Endothelial cell of umbilical vein (primary cell): ENCODE measurements around the gene ZSCAN2. TPM values are rescaled to one million over a fixed set of nuclear protein-coding genes. Genes with fewer than 3 reads are reported as not detected.

Experiments used
- BruUV-seq: library from RNA; stranded (reverse); fragments of 400-500 nt; replicated peaks from 2 replicates; lab custom pipeline; 2021; lab: Mats Ljungman, UMichigan
- CTCF ChIA-PET: fragments of 300-600, 350-600 bp; sonication (Branson Sonifier 250); formaldehyde crosslinking; loops from one replicate; lab custom pipeline; 2021; ENCODE audit warnings: antibody characterized with exemption, inconsistent platforms; lab: Charles Lee
- POLR2A ChIA-PET: fragments of 300-600, 350-600 bp; sonication (Branson Sonifier 250); formaldehyde crosslinking; loops from one replicate; lab custom pipeline; 2021; ENCODE audit warnings: antibody characterized with exemption, inconsistent platforms; lab: Charles Lee
- DNase-seq: peaks from one replicate; pipeline ENCODE4 v3.0.0-alpha.2; 2011; ENCODE audit warnings: low read depth, low spot score
- FAIRE-seq: peaks from 2 replicates; lab custom pipeline; 2011; peaks lifted over from hg19 to GRCh38; lab: Jason Lieb, UNC
- H2AFZ ChIP-seq: 2 replicates; pipeline ENCODE4 v1.6.0; 2012; ENCODE audit warnings: low read depth, low read length, control low read depth, inconsistent platforms
- H3K27ac ChIP-seq: 2 replicates; pipeline ENCODE4 v1.5.1; 2011; ENCODE audit warnings: low read depth, mild to moderate bottlenecking, control low read depth, low read length, moderate library complexity; ENCODE audit not compliant: insufficient read depth
- H3K27me3 ChIP-seq, 2 experiments: 2 replicates each; pipeline versions ENCODE4 v1.6.0 to v1.6.1; 2011; ENCODE audit warnings: low read length in 2 of 2, mixed read lengths in 1 of 2; ENCODE audit not compliant: control insufficient read depth in 2 of 2, insufficient read depth in 2 of 2
- H3K36me3 ChIP-seq, 2 experiments: 2 replicates in 1 of 2; 3 replicates in 1 of 2; pipeline ENCODE4 v1.5.1; 2011; ENCODE audit warnings: low read length in 2 of 2, mild to moderate bottlenecking in 1 of 2, moderate library complexity in 1 of 2; ENCODE audit not compliant: control insufficient read depth in 2 of 2, insufficient read depth in 2 of 2; ENCODE audit errors: extremely low read depth in 1 of 2
- H3K4me1 ChIP-seq: 3 replicates; pipeline ENCODE4 v1.5.1; 2011; ENCODE audit warnings: mild to moderate bottlenecking, low read length; ENCODE audit not compliant: control insufficient read depth, insufficient read depth; ENCODE audit errors: extremely low read depth
- H3K4me2 ChIP-seq: 2 replicates; pipeline ENCODE4 v1.6.1; 2011; ENCODE audit warnings: low read length, control low read depth, mixed read lengths; ENCODE audit not compliant: insufficient read depth
- H3K4me3 ChIP-seq, 3 experiments: fragments of 200-600 bp in 1 of 3; sonication (generic), shearing (Covaris generic) in 1 of 3; replicated peaks in 1 of 3; 2 replicates each; pipeline ENCODE4 v1.5.1; 2011 to 2016; ENCODE audit warnings: control low read depth in 3 of 3, low read length in 3 of 3, mild to moderate bottlenecking in 2 of 3, inconsistent platforms in 1 of 3, low read depth in 1 of 3, moderate library complexity in 1 of 3; ENCODE audit not compliant: insufficient read depth in 1 of 3
- H3K79me2 ChIP-seq: 2 replicates; pipeline ENCODE4 v1.6.0; 2012; ENCODE audit warnings: low read length, inconsistent platforms; ENCODE audit not compliant: control insufficient read depth, insufficient read depth
- H3K9ac ChIP-seq: replicated peaks from 2 replicates; pipeline ENCODE3; 2011; ENCODE audit warnings: low read length, control low read depth; ENCODE audit not compliant: insufficient read depth; ENCODE audit errors: extremely low read depth
- H3K9me1 ChIP-seq: replicated peaks from 3 replicates; pipeline ENCODE4 v1.6.0; 2011; ENCODE audit warnings: mild to moderate bottlenecking, low read length; ENCODE audit not compliant: control insufficient read depth, insufficient read depth; ENCODE audit errors: extremely low read depth
- H3K9me3 ChIP-seq: replicated peaks from 2 replicates; pipeline ENCODE4 v1.5.1; 2012; ENCODE audit warnings: low read length, inconsistent platforms; ENCODE audit not compliant: control insufficient read depth, insufficient read depth
- H4K20me1 ChIP-seq: replicated peaks from 2 replicates; pipeline ENCODE3; 2011; ENCODE audit warnings: mild to moderate bottlenecking, low read length; ENCODE audit not compliant: control insufficient read depth, insufficient read depth; ENCODE audit errors: extremely low read depth
- CTCF ChIP-seq, 2 donors: IDR thresholded peaks; 1 replicate in 1 of 2; 2 replicates in 1 of 2; pipeline ENCODE4 v1.5.1; 2011; ENCODE audit warnings: low read length in 2 of 2, mild to moderate bottlenecking in 2 of 2, moderate library complexity in 2 of 2, control low read depth in 1 of 2, inconsistent platforms in 1 of 2, low read depth in 1 of 2; ENCODE audit not compliant: insufficient read depth in 1 of 2; ENCODE audit errors: extremely low read depth in 1 of 2
- EZH2 ChIP-seq: IDR thresholded peaks from 2 replicates; pipeline ENCODE4 v1.6.1; 2012; ENCODE audit warnings: borderline replicate concordance, low read depth, mild to moderate bottlenecking, moderate library complexity, low read length, inconsistent platforms; ENCODE audit not compliant: severe bottlenecking
- FOS ChIP-seq: IDR thresholded peaks from 2 replicates; pipeline ENCODE4 v1.6.1; 2011; ENCODE audit warnings: mild to moderate bottlenecking, low read length, moderate library complexity, borderline replicate concordance; ENCODE audit not compliant: insufficient read depth
- GATA2 ChIP-seq: IDR thresholded peaks from 2 replicates; pipeline ENCODE4 v1.7.0; 2011; ENCODE audit warnings: low read depth, mild to moderate bottlenecking, moderate library complexity, mixed read lengths, low read length; ENCODE audit not compliant: insufficient read length, insufficient read depth
- JUN ChIP-seq: IDR thresholded peaks from 2 replicates; pipeline ENCODE4 v1.6.1; 2011; ENCODE audit warnings: borderline replicate concordance, low read depth; ENCODE audit not compliant: insufficient read length, insufficient read depth
- MAX ChIP-seq: IDR thresholded peaks from 2 replicates; pipeline ENCODE4 v1.6.1; 2011; ENCODE audit not compliant: insufficient read depth, insufficient read length
- MYC ChIP-seq: IDR thresholded peaks from one replicate; pipeline ENCODE4 v1.6.1; 2011; ENCODE audit warnings: mild to moderate bottlenecking, low read depth, low read length
- POLR2A ChIP-seq: IDR thresholded peaks from 2 replicates; pipeline ENCODE4 v1.6.1; 2012; ENCODE audit warnings: low read depth, mild to moderate bottlenecking, control low read depth, low read length
- POLR2AphosphoS5 ChIP-seq: IDR thresholded peaks from 2 replicates; pipeline ENCODE4 v1.6.1; 2012; ENCODE audit warnings: low read depth, mild to moderate bottlenecking, control low read depth, low read length, moderate library complexity; ENCODE audit not compliant: insufficient read depth
- dilution Hi-C: fragments of 300-500 bp; cut with MboI; formaldehyde crosslinking; loops from one replicate; pipeline ENCODE4 v1.15.0; 2019; ENCODE audit warnings: low sequenced_read_pairs; ENCODE audit not compliant: extremely low pct_ligation_motif_present
- intact Hi-C: fragments of 100-400 bp; cut with micrococcal nuclease; formaldehyde crosslinking; loops from one replicate; pipeline ENCODE4 v1.10.0; 2022
- polyA plus RNA-seq, 4 experiments: library from polyadenylated mRNA; depleted of rRNA in 3 of 4; stranded (reverse) in 3 of 4; unstranded in 1 of 4; fragments of >200 nt; gene quantifications; 2 replicates each; pipeline versions ENCODE4 v1.2.1 to v1.2.3, GENCODE V29; 2011 to 2012; ENCODE audit warnings: missing spikeins in 1 of 4
- total RNA-seq: library from RNA; stranded (reverse); gene quantifications from 2 replicates; pipeline ENCODE4 v1.2.3, GENCODE V29; 2021

Gene ZSCAN2
- total and polyA plus RNA-seq, 2 donors (not counting 3 experiments of a cell fraction or from before 2014, with no cell fraction given), result 12.9 to 13.5 TPM

GRCh38 chr15:84621358-84621979, 20.7 kb downstream of the ZSCAN2 start:
- Histone ChIP-seq H3K9me1 (no peaks in the 10 kb centered on the region), H4K20me1 (no peaks in the 10 kb centered on the region), H3K36me3 (peaks cover 6 to 24% of the 10 kb centered on the region in 2 experiments), H3K79me2 (no peaks in the 10 kb centered on the region), H3K4me2 (no peak overlapping the region), H3K4me1 (peaks cover 4% of the 10 kb centered on the region), H3K27ac (no peak overlapping the region), H3K4me3 (no peak overlapping the region), H3K9ac (no peak overlapping the region), H3K27me3 (no peaks in the 10 kb centered on the region), H2AFZ (no peak overlapping the region), H3K9me3 (peaks cover 20% of the 10 kb centered on the region)
- dilution Hi-C loops, result no loop called here
- FAIRE-seq (no peak), DNase-seq (no peak)
- POLR2A ChIA-PET, result interaction anchor here (1.2 kb wide), 1 partner anchor 9 kb away, joined by 3 read pairs; no protein-coding TSS in a partner anchor
- CTCF ChIA-PET, result interaction anchor here (1.3 kb wide), 1 partner anchor 17 kb away, joined by 3 read pairs; no protein-coding TSS in a partner anchor
- intact Hi-C loops, result no loop called here
- TF ChIP-seq EZH2 (no peak), CTCF (IDR thresholded peaks at IDR 0.05; ENCODE audit: extremely low read depth in 1 of 2, insufficient read depth in 1 of 2, low read depth in 1 of 2, low read length in 2 of 2) (no peak), MAX (no peak), FOS (no peak), POLR2AphosphoS5 (no peak), JUN (no peak), GATA2 (no peak), POLR2A (no peak), MYC (no peak)
- BruUV-seq, result no TSS peak
